ENCODE measurements around the gene KCNAB1. TPM values are rescaled to one million over a fixed set of nuclear protein-coding genes. Genes with fewer than 3 reads are reported as not detected.
A peak's percentile ranks its signal among the peaks of the same experiment; 100 is the strongest.

KCNAB1 gene
- polyA plus RNA-seq, 1 donor (not counting 4 experiments of a cell fraction or from before 2014, with no cell fraction given), result 0.03 TPM

DNA sequence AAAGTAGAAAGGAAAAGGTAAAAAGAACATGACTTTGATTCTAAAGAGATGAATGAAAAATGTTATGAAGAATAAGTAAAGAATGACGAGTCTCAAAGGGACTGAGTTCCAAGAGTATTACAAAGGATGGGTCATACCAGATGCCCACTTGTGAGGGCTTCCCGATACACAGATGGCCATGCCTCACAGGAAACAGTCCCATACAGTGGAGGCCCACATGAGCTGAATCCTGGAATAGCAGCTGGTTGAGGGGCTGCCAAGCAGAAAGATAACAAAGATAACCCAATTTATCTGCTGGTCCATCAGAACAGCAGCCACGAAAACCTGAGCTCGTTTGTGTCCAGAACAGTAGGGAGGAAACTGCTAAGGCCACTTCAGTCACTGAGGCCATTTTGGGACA lies 430.9 kb downstream of the KCNAB1 start:
- H3K27me3 ChIP-seq (ENCODE audit: control insufficient read depth, extremely low read depth, insufficient read depth, low read length), result no peaks in the 10 kb centered on the region
- peak overlapping the region; percentile 84 for H3K27ac ChIP-seq (ENCODE audit: control insufficient read depth, insufficient read depth, low read length)
- peaks cover 78% of the 10 kb centered on the region for H3K79me2 ChIP-seq (ENCODE audit: control insufficient read depth, insufficient read depth, low read length)
- FAIRE-seq, result no peak
- no peaks in the 10 kb centered on the region for H3K9me3 ChIP-seq (ENCODE audit: control insufficient read depth, low read depth, low read length)
- H4K20me1 ChIP-seq (ENCODE audit: control insufficient read depth, extremely low read depth, insufficient read depth, low read length), result peaks cover 2% of the 10 kb centered on the region
- H3K4me1 ChIP-seq (ENCODE audit: control insufficient read depth, extremely low read depth, insufficient read depth, low read length), result peaks cover 64% of the 10 kb centered on the region
- peak overlapping the region in 2 of 3 experiments; percentile 94 for H3K4me3 ChIP-seq (ENCODE audit: control insufficient read depth in 2 of 3, extremely low read depth in 1 of 3, insufficient read depth in 2 of 3, low read depth in 1 of 3, low read length in 3 of 3)
- dilution Hi-C loops (cut with MboI; ENCODE audit: extremely low pct_ligation_motif_present, low sequenced_read_pairs), result no loop called here
- TF ChIP-seq, protein P1, sequence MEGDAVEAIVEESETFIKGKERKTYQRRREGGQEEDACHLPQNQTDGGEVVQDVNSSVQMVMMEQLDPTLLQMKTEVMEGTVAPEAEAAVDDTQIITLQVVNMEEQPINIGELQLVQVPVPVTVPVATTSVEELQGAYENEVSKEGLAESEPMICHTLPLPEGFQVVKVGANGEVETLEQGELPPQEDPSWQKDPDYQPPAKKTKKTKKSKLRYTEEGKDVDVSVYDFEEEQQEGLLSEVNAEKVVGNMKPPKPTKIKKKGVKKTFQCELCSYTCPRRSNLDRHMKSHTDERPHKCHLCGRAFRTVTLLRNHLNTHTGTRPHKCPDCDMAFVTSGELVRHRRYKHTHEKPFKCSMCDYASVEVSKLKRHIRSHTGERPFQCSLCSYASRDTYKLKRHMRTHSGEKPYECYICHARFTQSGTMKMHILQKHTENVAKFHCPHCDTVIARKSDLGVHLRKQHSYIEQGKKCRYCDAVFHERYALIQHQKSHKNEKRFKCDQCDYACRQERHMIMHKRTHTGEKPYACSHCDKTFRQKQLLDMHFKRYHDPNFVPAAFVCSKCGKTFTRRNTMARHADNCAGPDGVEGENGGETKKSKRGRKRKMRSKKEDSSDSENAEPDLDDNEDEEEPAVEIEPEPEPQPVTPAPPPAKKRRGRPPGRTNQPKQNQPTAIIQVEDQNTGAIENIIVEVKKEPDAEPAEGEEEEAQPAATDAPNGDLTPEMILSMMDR (optimal IDR thresholded peaks at IDR 0.05 in 1 of 3, IDR thresholded peaks at IDR 0.05 in 1 of 3, conservative IDR thresholded peaks at IDR 0.05 in 1 of 3; ENCODE audit: extremely low read depth in 1 of 3, insufficient read depth in 2 of 3, low read length in 3 of 3), result no peak
- TF ChIP-seq EZH2 (IDR thresholded peaks at IDR 0.05; ENCODE audit: low read length), result no peak
- H3K36me3 ChIP-seq (ENCODE audit: control insufficient read depth in 2 of 2, extremely low read depth in 1 of 2, insufficient read depth in 2 of 2, low read length in 2 of 2), result peaks cover 3 to 52% of the 10 kb centered on the region in 2 experiments
- no peak for DNase-seq (ENCODE audit: low read depth, low spot score)
- no peaks in the 10 kb centered on the region for H3K9me1 ChIP-seq (ENCODE audit: control insufficient read depth, extremely low read depth, insufficient read depth, low read length)
- H3K4me2 ChIP-seq (ENCODE audit: control insufficient read depth, extremely low read depth, insufficient read depth, low read depth, low read length), result peak overlapping the region; percentile 92
- H3K9ac ChIP-seq (ENCODE audit: control insufficient read depth, extremely low read depth, insufficient read depth, low read length), result peak overlapping the region; percentile 59
- no peak overlapping the region for H2AFZ ChIP-seq (ENCODE audit: control insufficient read depth, low read length)

DNA sequence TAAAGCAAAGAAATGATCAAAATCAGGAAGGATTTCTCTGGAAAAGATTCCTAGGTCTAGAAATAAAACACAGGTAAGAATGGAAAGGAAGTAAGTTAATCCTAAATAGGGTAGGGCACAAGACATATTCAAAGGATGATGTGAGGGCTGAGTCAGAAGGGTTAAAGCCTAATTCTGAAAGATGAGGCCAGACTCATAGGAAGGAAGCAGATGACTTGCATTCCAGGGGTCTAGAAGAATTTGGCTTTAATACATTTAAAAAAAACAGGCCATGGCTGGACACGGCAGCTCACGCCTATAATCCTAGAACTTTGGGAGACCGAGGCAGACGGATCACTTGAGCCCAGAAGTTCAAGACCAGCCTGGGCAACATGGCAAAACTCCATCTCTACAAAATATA lies 431.4 kb downstream of the KCNAB1 start:
- Histone ChIP-seq H3K4me3 (ENCODE audit: control insufficient read depth in 2 of 3, extremely low read depth in 1 of 3, insufficient read depth in 2 of 3, low read depth in 1 of 3, low read length in 3 of 3) (peak overlapping the region in 2 of 3 experiments; percentile 94), H2AFZ (ENCODE audit: control insufficient read depth, low read length) (no peak overlapping the region), H3K27me3 (ENCODE audit: control insufficient read depth, extremely low read depth, insufficient read depth, low read length) (no peaks in the 10 kb centered on the region), H4K20me1 (ENCODE audit: control insufficient read depth, extremely low read depth, insufficient read depth, low read length) (no peaks in the 10 kb centered on the region), H3K79me2 (ENCODE audit: control insufficient read depth, insufficient read depth, low read length) (peaks cover 73% of the 10 kb centered on the region), H3K9me3 (ENCODE audit: control insufficient read depth, low read depth, low read length) (no peaks in the 10 kb centered on the region), H3K9ac (ENCODE audit: control insufficient read depth, extremely low read depth, insufficient read depth, low read length) (peak overlapping the region; percentile 59), H3K4me2 (ENCODE audit: control insufficient read depth, extremely low read depth, insufficient read depth, low read depth, low read length) (peak overlapping the region; percentile 92), H3K9me1 (ENCODE audit: control insufficient read depth, extremely low read depth, insufficient read depth, low read length) (no peaks in the 10 kb centered on the region), H3K4me1 (ENCODE audit: control insufficient read depth, extremely low read depth, insufficient read depth, low read length) (peaks cover 64% of the 10 kb centered on the region), H3K27ac (ENCODE audit: control insufficient read depth, insufficient read depth, low read length) (peak overlapping the region; percentile 84), H3K36me3 (ENCODE audit: control insufficient read depth in 2 of 2, extremely low read depth in 1 of 2, insufficient read depth in 2 of 2, low read length in 2 of 2) (peaks cover 3 to 48% of the 10 kb centered on the region in 2 experiments)
- DNase-seq (ENCODE audit: low read depth, low spot score) (no peak), FAIRE-seq (peak; percentile 89)
- dilution Hi-C loops (cut with MboI; ENCODE audit: extremely low pct_ligation_motif_present, low sequenced_read_pairs), result no loop called here
- TF ChIP-seq, protein P1 (optimal IDR thresholded peaks at IDR 0.05 in 1 of 3, IDR thresholded peaks at IDR 0.05 in 1 of 3, conservative IDR thresholded peaks at IDR 0.05 in 1 of 3; ENCODE audit: extremely low read depth in 1 of 3, insufficient read depth in 2 of 3, low read length in 3 of 3), result no peak
- no peak for TF ChIP-seq EZH2 (IDR thresholded peaks at IDR 0.05; ENCODE audit: low read length)

Measured in keratinocyte (primary cell).